Measurements from ENCODE around the gene GPR33. TPM values are rescaled to one million over a fixed set of nuclear protein-coding genes. Genes with fewer than 3 reads are reported as not detected.

GPR33 gene
- total and polyA plus RNA-seq, 2 of the 8 experiments (the other 6 are each of a cell fraction or from before 2014, with no cell fraction given): not detected

DNA sequence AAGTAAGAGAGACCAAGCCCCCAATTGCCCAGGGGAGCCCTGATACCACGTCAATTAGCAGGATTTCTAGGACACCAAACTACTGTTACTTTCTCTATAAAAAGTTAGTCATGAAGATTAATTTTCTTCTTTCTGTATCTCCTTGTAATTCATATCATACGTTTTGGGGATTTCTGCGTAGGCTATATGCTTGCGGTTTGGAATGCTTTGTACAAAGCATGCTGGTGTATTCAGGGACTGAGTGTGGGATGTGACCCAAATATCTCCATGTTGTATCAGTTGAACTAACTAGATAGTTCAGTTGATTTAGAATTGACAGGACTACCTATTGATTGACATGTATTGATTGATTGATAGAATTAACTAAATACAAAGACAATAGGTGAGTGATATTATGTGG, 7.7 kb downstream of the GPR33 start:
- no peak overlapping the region for H2BK20ac ChIP-seq (ENCODE audit: low read length)
- ChIA-PET POLR2A (ENCODE audit: partially characterized antibody) (no interaction called here), CTCF (ENCODE audit: partially characterized antibody) (interaction anchor here (0.6 kb wide), 1 partner anchor 58 kb away, joined by 4 read pairs; no protein-coding TSS in a partner anchor)
- no peak overlapping the region for H3K4me3 ChIP-seq (ENCODE audit: extremely low read depth in 1 of 4, insufficient read depth in 2 of 4, low read depth in 3 of 4, low read length in 4 of 4)
- H4K91ac ChIP-seq (replicated peaks; ENCODE audit: insufficient read length, low read length): no peak overlapping the region
- DNase-seq (ENCODE audit: low read depth in 1 of 2, low spot score in 2 of 2) (no peak), FAIRE-seq (no peak)
- no peak overlapping the region for H3K4ac ChIP-seq (replicated peaks; ENCODE audit: insufficient read length, low read depth, low read length)
- H2BK12ac ChIP-seq (ENCODE audit: low read depth, low read length): no peak overlapping the region
- H3K18ac ChIP-seq (ENCODE audit: extremely low read depth, low read length): no peak overlapping the region
- 78% methylated on average over 4 of the region's 4 CpGs; no CpG with 5 or more reads in 1 of the 2 experiments for WGBS, 2 experiments (ENCODE audit: extremely low coverage in 1 of 2, insufficient coverage in 1 of 2, insufficient read length in 1 of 2, insufficient replicate concordance in 2 of 2, low coverage in 1 of 2, low lambda C conversion rate in 2 of 2, missing lambda C conversion rate in 1 of 2)
- no peak overlapping the region for H2BK15ac ChIP-seq (ENCODE audit: low read length)
- no peak overlapping the region for H4K8ac ChIP-seq (ENCODE audit: extremely low read depth, insufficient read depth, low read length)
- no peak overlapping the region for H3K56ac ChIP-seq (replicated peaks; ENCODE audit: insufficient read length, low read depth, low read length)
- H2BK120ac ChIP-seq (replicated peaks; ENCODE audit: low read depth, low read length): no peak overlapping the region
- H3K14ac ChIP-seq (ENCODE audit: insufficient read length): no peak overlapping the region
- no peaks in the 10 kb centered on the region for H3K27me3 ChIP-seq (replicated peaks in 1 of 4; ENCODE audit: control insufficient read depth in 3 of 4, extremely low read depth in 1 of 4, insufficient read depth in 3 of 4, low read length in 3 of 4)
- no peak overlapping the region for H3K23ac ChIP-seq (ENCODE audit: insufficient read length)
- no peaks in the 10 kb centered on the region for H3K23me2 ChIP-seq (ENCODE audit: low read depth, low read length)
- no peak overlapping the region for H3K27ac ChIP-seq (ENCODE audit: low read depth, low read length)
- H4K5ac ChIP-seq (ENCODE audit: insufficient read length, low read depth, low read length): no peak overlapping the region
- no peaks in the 10 kb centered on the region for H3K79me2 ChIP-seq (ENCODE audit: control insufficient read depth in 1 of 2, insufficient read depth in 2 of 2, low read length in 2 of 2)
- no peaks in the 10 kb centered on the region for H3K79me1 ChIP-seq (ENCODE audit: low read depth, low read length)
- H3K4me2 ChIP-seq (ENCODE audit: insufficient read depth in 1 of 2, low read depth in 2 of 2, low read length in 2 of 2): no peak overlapping the region
- H2AFZ ChIP-seq (ENCODE audit: low read length): no peak overlapping the region
- no peaks in the 10 kb centered on the region for H4K20me1 ChIP-seq (replicated peaks in 1 of 2; ENCODE audit: control insufficient read depth in 1 of 2, insufficient read depth in 2 of 2, low read length in 2 of 2)
- no peaks in the 10 kb centered on the region for H3K4me1 ChIP-seq (replicated peaks in 1 of 4; ENCODE audit: control insufficient read depth in 3 of 4, insufficient read depth in 4 of 4, low read length in 3 of 4)
- H2AK5ac ChIP-seq (ENCODE audit: low read depth, low read length): no peak overlapping the region
- H2BK5ac ChIP-seq (ENCODE audit: low read depth, low read length): no peak overlapping the region
- no peak overlapping the region for H3K9ac ChIP-seq (replicated peaks in 1 of 4; ENCODE audit: extremely low read depth in 1 of 4, low read depth in 3 of 4, low read length in 3 of 4)
- no peaks in the 10 kb centered on the region for H3K36me3 ChIP-seq (ENCODE audit: control insufficient read depth in 2 of 4, insufficient read depth in 4 of 4, low read length in 3 of 4)
- H3K9me3 ChIP-seq (ENCODE audit: insufficient read depth in 2 of 2, low read depth in 1 of 2, low read length in 1 of 2): no peaks in the 10 kb centered on the region
- TF ChIP-seq CBX5 (IDR thresholded peaks at IDR 0.05; ENCODE audit: low read depth, low read length): no peak
- no peak for TF ChIP-seq NRF1 (IDR thresholded peaks at IDR 0.05; ENCODE audit: low read depth, low read length)
- no peak for TF ChIP-seq SAP30 (IDR thresholded peaks at IDR 0.05; ENCODE audit: insufficient read depth, insufficient replicate concordance, low read length)
- TF ChIP-seq CEBPB (IDR thresholded peaks at IDR 0.05; ENCODE audit: low read depth, low read length): no peak

Measured in H1 (cell line).